Smooth muscle cell of trachea (primary cell): ENCODE data around the gene CYS1. TPM values are rescaled to one million over a fixed set of nuclear protein-coding genes. Genes with fewer than 3 reads are reported as not detected.

Source experiments
- total RNA-seq: library from RNA; depleted of rRNA; stranded (reverse); fragments of >200 nt; gene quantifications from 2 replicates; pipeline ENCODE4 v1.2.1, GENCODE V29; 2014

The CYS1 gene
- 2.0 and 7.3 TPM in 2 replicates for total RNA-seq

DNA sequence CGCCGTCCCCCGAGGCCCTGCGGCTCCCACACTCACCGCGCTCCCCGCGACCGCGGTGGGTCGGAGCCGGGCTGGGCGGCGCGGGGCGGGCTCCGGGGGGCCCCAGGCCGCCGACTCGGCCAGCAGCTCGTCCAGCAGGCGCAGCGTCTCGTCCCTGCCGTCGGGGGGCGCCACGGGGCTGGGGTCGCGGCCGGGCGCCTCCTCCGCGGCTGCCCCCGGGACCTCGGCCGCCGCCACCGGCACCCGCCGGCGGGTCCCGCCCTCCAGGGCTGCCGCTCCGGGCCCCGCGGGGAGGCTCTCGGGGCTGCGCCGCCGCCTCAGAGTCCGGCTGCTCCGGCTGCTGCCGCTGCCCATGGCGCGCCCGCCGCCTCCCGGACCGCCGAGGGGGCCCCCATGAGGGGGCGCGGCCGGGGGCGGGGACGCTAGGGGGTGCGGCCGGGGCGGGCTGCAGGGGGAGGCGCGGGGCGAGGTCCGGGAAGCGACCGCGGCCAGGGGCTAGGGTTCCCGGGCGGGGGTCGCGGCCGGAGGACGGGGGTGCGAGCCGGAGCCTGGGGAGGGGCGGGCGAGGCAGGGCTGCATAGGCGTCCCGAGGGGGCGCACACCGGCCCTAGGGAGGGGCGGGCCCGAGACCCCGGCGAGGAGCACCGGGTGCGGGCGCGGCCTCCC, at the start of gene CYS1:
CYS1 (minus strand) TSS at position 542 of the 666 bp plus-strand sequence; CDS start at position 354, 188 bp downstream.

DNA sequence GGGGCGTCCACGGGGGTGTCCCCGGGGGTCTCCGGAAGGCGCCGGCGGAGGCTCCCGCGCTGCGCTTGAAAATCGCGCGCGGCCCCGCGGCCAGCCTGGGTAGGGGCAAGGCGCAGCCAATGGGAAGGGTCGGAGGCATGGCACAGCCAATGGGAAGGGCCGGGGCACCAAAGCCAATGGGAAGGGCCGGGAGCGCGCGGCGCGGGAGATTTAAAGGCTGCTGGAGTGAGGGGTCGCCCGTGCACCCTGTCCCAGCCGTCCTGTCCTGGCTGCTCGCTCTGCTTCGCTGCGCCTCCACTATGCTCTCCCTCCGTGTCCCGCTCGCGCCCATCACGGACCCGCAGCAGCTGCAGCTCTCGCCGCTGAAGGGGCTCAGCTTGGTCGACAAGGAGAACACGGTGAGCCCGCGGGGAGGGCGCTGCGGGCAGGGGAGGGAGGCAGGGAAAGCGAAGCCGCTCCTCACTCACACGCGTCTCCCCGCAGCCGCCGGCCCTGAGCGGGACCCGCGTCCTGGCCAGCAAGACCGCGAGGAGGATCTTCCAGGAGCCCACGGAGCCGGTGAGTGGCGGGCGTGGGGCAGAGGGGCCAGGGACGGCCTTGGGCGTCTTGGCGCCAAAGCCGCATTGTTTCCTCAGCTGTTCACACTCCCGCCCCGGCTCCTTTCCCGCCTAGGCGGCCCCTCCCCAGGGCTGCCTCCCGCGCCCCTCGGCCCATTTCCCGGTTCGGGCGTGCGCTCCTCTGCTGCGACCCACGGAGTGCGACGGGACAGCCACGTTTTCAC, 42.5 kb upstream of the CYS1 start, which contains the start of gene RRM2:
RRM2 (plus strand) TSS at position 240 of the 781 bp plus-strand sequence; CDS start at position 300, 60 bp downstream.

GRCh38 chr2:10043256-10043905, 36.8 kb downstream of the CYS1 start, which contains the start of gene KLF11:
KLF11 (plus strand) TSS chr2:10043550; CDS start chr2:10043717, 167 bp downstream.

Other genes starting within 250 kb of the CYS1 start
- gene TAF1B, start 236.9 kb downstream of the CYS1 start, total RNA-seq: 28.0 and 40.3 TPM in 2 replicates
- 0.58 and 0.66 TPM in 2 replicates for gene GRHL1, start 128.7 kb downstream of the CYS1 start, total RNA-seq
- gene KLF11, start 36.9 kb downstream of the CYS1 start, total RNA-seq: 3.5 and 6.0 TPM in 2 replicates
- 5.3 and 34.2 TPM in 2 replicates for gene RRM2, start 42.3 kb upstream of the CYS1 start, total RNA-seq
- 16.6 and 42.5 TPM in 2 replicates for gene HPCAL1, start 222.5 kb upstream of the CYS1 start, total RNA-seq